ENCODE data around the gene KAZALD1. TPM values are rescaled to one million over a fixed set of nuclear protein-coding genes. Genes with fewer than 3 reads are reported as not detected.

Gene KAZALD1
- polyA plus RNA-seq, 4 donors = 9.6 to 44.4 (median 12.9) TPM

- no peak for DNase-seq (ENCODE audit: low read depth in 4 of 4, low spot score in 3 of 4)
Observed at GRCh38 chr10:101065481-101066145, 3.8 kb downstream of the KAZALD1 start.

- DNase-seq (ENCODE audit: low read depth in 4 of 4, low spot score in 3 of 4) = no peak
Observed at GRCh38 chr10:101066146-101066895, 4.5 kb downstream of the KAZALD1 start.

GRCh38 chr10:101066896-101067355 is 5.1 kb downstream of the KAZALD1 start:
- no peak for DNase-seq (ENCODE audit: low read depth in 4 of 4, low spot score in 3 of 4)

GRCh38 chr10:101067356-101068083 is 5.7 kb downstream of the KAZALD1 start:
- DNase-seq (ENCODE audit: low read depth in 4 of 4, low spot score in 3 of 4) = peak in 2 of 4 donors; percentile 61 to 73

GRCh38 chr10:101069441-101069840 is 7.7 kb downstream of the KAZALD1 start:
- DNase-seq (ENCODE audit: low read depth in 4 of 4, low spot score in 3 of 4) = no peak

- DNase-seq (ENCODE audit: low read depth in 4 of 4, low spot score in 3 of 4) = no peak
Observed at GRCh38 chr10:101070098-101070497, 8.3 kb downstream of the KAZALD1 start.

GRCh38 chr10:101071267-101071884 is 9.6 kb downstream of the KAZALD1 start:
- DNase-seq (ENCODE audit: low read depth in 4 of 4, low spot score in 3 of 4) = no peak

- DNase-seq (ENCODE audit: low read depth in 4 of 4, low spot score in 3 of 4) = no peak
Observed at GRCh38 chr10:101071885-101072433, 10.2 kb downstream of the KAZALD1 start.

GRCh38 chr10:101072923-101073322 is 11.1 kb downstream of the KAZALD1 start:
- no peak for DNase-seq (ENCODE audit: low read depth in 4 of 4, low spot score in 3 of 4)

- DNase-seq (ENCODE audit: low read depth in 4 of 4, low spot score in 3 of 4) = no peak
Observed at GRCh38 chr10:101073631-101074030, 11.8 kb downstream of the KAZALD1 start.

GRCh38 chr10:101075775-101076174 is 14.0 kb downstream of the KAZALD1 start:
- DNase-seq (ENCODE audit: low read depth in 4 of 4, low spot score in 3 of 4) = no peak

- DNase-seq (ENCODE audit: low read depth in 4 of 4, low spot score in 3 of 4) = no peak
Observed at GRCh38 chr10:101076630-101077029, 14.8 kb downstream of the KAZALD1 start.

- DNase-seq (ENCODE audit: low read depth in 4 of 4, low spot score in 3 of 4) = no peak
Observed at GRCh38 chr10:101079874-101080273, 18.1 kb downstream of the KAZALD1 start.

GRCh38 chr10:101080933-101081931 is 19.4 kb downstream of the KAZALD1 start:
- DNase-seq (ENCODE audit: low read depth in 4 of 4, low spot score in 3 of 4) = no peak

- DNase-seq (ENCODE audit: low read depth in 4 of 4, low spot score in 3 of 4) = no peak
Observed at GRCh38 chr10:101085846-101086245, 24.1 kb downstream of the KAZALD1 start.

- DNase-seq (ENCODE audit: low read depth in 4 of 4, low spot score in 3 of 4) = no peak
Observed at GRCh38 chr10:101087376-101087775, 25.6 kb downstream of the KAZALD1 start.

- DNase-seq (ENCODE audit: low read depth in 4 of 4, low spot score in 3 of 4) = no peak
Observed at GRCh38 chr10:101087965-101088364, 26.2 kb downstream of the KAZALD1 start.

- DNase-seq (ENCODE audit: low read depth in 4 of 4, low spot score in 3 of 4) = no peak
Observed at GRCh38 chr10:101089520-101090299, 27.9 kb downstream of the KAZALD1 start.

- no peak for DNase-seq (ENCODE audit: low read depth in 4 of 4, low spot score in 3 of 4)
Observed at GRCh38 chr10:101090597-101090996, 28.8 kb downstream of the KAZALD1 start.

Data from left renal pelvis (tissue), 4 donors.